ENCODE data around the gene HDLBP.
A peak's percentile ranks its signal among the peaks of the same experiment; 100 is the strongest.

Gene HDLBP

GRCh38 chr2:241315093-241315878 lies at the start of gene HDLBP:
TSS of gene HDLBP (minus strand) at chr2:241315672. CDS start at chr2:241266869, 48,803 bp downstream.
- DNase-seq, result peak; percentile 99

GRCh38 chr2:241364781-241365180 lies 49.3 kb upstream of the HDLBP start:
- DNase-seq, result no peak

GRCh38 chr2:241363426-241363825 lies 48.0 kb upstream of the HDLBP start:
- DNase-seq, result no peak

GRCh38 chr2:241359481-241360045 lies 44.1 kb upstream of the HDLBP start:
- no peak for DNase-seq

- no peak for DNase-seq
Measured at GRCh38 chr2:241358470-241358869, 43.0 kb upstream of the HDLBP start.

GRCh38 chr2:241357531-241357930 lies 42.1 kb upstream of the HDLBP start:
- DNase-seq, result no peak

- no peak for DNase-seq
Measured at GRCh38 chr2:241356871-241357260, 41.4 kb upstream of the HDLBP start.

GRCh38 chr2:241355983-241356870 lies 40.8 kb upstream of the HDLBP start, which contains the start of gene FARP2:
TSS of gene FARP2 (plus strand) at chr2:241356285. CDS start at chr2:241373108, 16,823 bp downstream.
- DNase-seq, result peak; percentile 98

- DNase-seq, result peak; percentile 62
Measured at GRCh38 chr2:241354668-241355658, 39.5 kb upstream of the HDLBP start.

- no peak for DNase-seq
Measured at GRCh38 chr2:241352227-241352626, 36.8 kb upstream of the HDLBP start.

- DNase-seq, result no peak
Measured at GRCh38 chr2:241351640-241352031, 36.2 kb upstream of the HDLBP start.

GRCh38 chr2:241350878-241351639 lies 35.6 kb upstream of the HDLBP start:
- DNase-seq, result no peak

GRCh38 chr2:241350530-241350877 lies 35.0 kb upstream of the HDLBP start:
- no peak for DNase-seq

- DNase-seq, result no peak
Measured at GRCh38 chr2:241349941-241350340, 34.5 kb upstream of the HDLBP start.

- DNase-seq, result peak; percentile 67
Measured at GRCh38 chr2:241344925-241345651, 29.6 kb upstream of the HDLBP start.

GRCh38 chr2:241340631-241341163 lies 25.2 kb upstream of the HDLBP start:
- no peak for DNase-seq

GRCh38 chr2:241339839-241340630 lies 24.6 kb upstream of the HDLBP start:
- DNase-seq, result peak; percentile 25

- DNase-seq, result no peak
Measured at GRCh38 chr2:241334813-241335212, 19.3 kb upstream of the HDLBP start.

GRCh38 chr2:241330616-241330981 lies 15.1 kb upstream of the HDLBP start:
- DNase-seq, result no peak

Data from fibroblast of skin of right biceps (primary cell).